Type B pancreatic cell (in vitro differentiated cells): ENCODE measurements around the gene DDX39B. TPM values are rescaled to one million over a fixed set of nuclear protein-coding genes. Genes with fewer than 3 reads are reported as not detected.
"Not testable (repeated sequence)": the region's sequence is repeated elsewhere in the genome, so short reads cannot be mapped to it uniquely, and the experiment has no call there.

Source experiments
- DNase-seq: peaks from one replicate; pipeline ENCODE4 v3.0.0; 2021; ENCODE audit warnings: mixed read lengths; ENCODE audit not compliant: unreplicated experiment; ENCODE audit errors: extremely low spot score
- H3K27ac Mint-ChIP-seq: 2 replicates; pipeline ENCODE4 v1.8.0; 2021; ENCODE audit warnings: mild to moderate bottlenecking, mixed read lengths
- H3K27me3 Mint-ChIP-seq: 2 replicates; pipeline ENCODE4 v1.8.0; 2021; ENCODE audit warnings: mixed read lengths
- H3K36me3 Mint-ChIP-seq: 2 replicates; pipeline ENCODE4 v1.8.0; 2021; ENCODE audit warnings: mixed read lengths
- H3K4me1 Mint-ChIP-seq: one replicate; pipeline ENCODE4 v1.8.0; 2021; ENCODE audit warnings: mixed read lengths; ENCODE audit not compliant: unreplicated experiment
- H3K4me3 Mint-ChIP-seq: 2 replicates; pipeline ENCODE4 v1.8.0; 2021; ENCODE audit warnings: mild to moderate bottlenecking, mixed read lengths
- H3K9me3 Mint-ChIP-seq: 2 replicates; pipeline ENCODE4 v1.8.0; 2021; ENCODE audit warnings: mixed read lengths
- CTCF ChIP-seq: fragments of 200-600 bp; sonication (generic); conservative IDR thresholded peaks from 2 replicates; pipeline ENCODE4 v1.5.0; 2021; ENCODE audit warnings: antibody characterized with exemption, mild to moderate bottlenecking
- total RNA-seq: library from RNA; stranded (reverse); gene quantifications from 2 replicates; pipeline ENCODE4 v1.2.1, GENCODE V29; 2021; ENCODE audit warnings: low replicate concordance

Gene DDX39B
- total RNA-seq, 1 donor from 2014 or later, result 636 TPM

GRCh38 chr6:31502586-31502985 is 39.2 kb downstream of the DDX39B start:
- peaks cover 84% of the 10 kb centered on the region for H3K27me3 Mint-ChIP-seq
- H3K9me3 Mint-ChIP-seq, result no peaks in the 10 kb centered on the region
- TF ChIP-seq CTCF, result no peak
- no peak for DNase-seq
- H3K27ac Mint-ChIP-seq, result no peak overlapping the region
- peaks cover 7% of the 10 kb centered on the region for H3K4me1 Mint-ChIP-seq
- H3K4me3 Mint-ChIP-seq, result no peak overlapping the region
- no peaks in the 10 kb centered on the region for H3K36me3 Mint-ChIP-seq

DNA sequence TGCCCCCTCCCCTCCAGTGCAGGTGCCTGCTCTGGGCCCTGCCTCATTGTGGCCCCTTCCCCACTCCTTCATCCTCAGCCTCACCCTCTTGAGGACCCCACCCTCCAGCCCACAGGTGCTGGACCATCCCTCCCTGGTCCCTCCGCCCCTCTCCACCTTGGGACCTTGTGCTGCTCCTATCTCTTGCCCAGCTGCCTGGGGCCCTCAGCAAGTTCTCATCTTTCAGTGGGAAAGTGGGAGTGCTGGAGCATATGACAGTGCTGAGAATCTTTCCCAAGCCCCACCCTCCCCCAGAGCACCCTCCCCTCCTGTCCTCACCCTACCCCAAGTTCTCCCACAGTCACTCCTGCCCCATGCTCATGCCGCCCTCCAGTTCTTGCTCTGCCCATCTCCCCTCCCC is 42.2 kb downstream of the DDX39B start:
- Mint-ChIP-seq H3K4me1 (peaks cover 15% of the 10 kb centered on the region), H3K27me3 (peaks cover 88% of the 10 kb centered on the region)
- not testable (repeated sequence) for H3K4me3 Mint-ChIP-seq, H3K9me3 Mint-ChIP-seq, H3K27ac Mint-ChIP-seq, H3K36me3 Mint-ChIP-seq, DNase-seq

DNA sequence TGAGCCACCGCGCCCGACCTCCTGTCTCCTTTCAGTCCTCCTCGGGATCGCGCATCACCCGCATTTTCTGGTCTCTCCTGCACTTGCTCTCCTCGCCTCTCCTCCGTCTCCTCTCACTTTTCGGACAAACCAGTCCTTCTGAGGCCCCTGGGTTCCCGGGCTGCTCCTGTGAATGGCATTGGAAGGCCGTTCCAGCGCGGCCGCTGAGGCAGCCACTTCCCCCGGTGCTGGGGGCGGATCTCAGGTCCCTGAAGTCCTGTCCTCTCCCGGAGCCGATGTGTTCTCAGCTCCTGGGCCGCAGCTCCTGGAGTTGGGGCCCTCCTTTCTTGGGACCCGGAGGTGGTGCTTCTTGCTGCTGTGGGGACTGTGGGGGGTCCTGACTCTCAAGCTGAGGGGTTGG is 43.1 kb downstream of the DDX39B start:
- no peak for DNase-seq
- Mint-ChIP-seq H3K27ac (no peak overlapping the region), H3K4me1 (peaks cover 16% of the 10 kb centered on the region), H3K4me3 (peak overlapping the region; percentile 85), H3K27me3 (peaks cover 95% of the 10 kb centered on the region), H3K9me3 (no peaks in the 10 kb centered on the region), H3K36me3 (no peaks in the 10 kb centered on the region)
- no peak for TF ChIP-seq CTCF

DNA sequence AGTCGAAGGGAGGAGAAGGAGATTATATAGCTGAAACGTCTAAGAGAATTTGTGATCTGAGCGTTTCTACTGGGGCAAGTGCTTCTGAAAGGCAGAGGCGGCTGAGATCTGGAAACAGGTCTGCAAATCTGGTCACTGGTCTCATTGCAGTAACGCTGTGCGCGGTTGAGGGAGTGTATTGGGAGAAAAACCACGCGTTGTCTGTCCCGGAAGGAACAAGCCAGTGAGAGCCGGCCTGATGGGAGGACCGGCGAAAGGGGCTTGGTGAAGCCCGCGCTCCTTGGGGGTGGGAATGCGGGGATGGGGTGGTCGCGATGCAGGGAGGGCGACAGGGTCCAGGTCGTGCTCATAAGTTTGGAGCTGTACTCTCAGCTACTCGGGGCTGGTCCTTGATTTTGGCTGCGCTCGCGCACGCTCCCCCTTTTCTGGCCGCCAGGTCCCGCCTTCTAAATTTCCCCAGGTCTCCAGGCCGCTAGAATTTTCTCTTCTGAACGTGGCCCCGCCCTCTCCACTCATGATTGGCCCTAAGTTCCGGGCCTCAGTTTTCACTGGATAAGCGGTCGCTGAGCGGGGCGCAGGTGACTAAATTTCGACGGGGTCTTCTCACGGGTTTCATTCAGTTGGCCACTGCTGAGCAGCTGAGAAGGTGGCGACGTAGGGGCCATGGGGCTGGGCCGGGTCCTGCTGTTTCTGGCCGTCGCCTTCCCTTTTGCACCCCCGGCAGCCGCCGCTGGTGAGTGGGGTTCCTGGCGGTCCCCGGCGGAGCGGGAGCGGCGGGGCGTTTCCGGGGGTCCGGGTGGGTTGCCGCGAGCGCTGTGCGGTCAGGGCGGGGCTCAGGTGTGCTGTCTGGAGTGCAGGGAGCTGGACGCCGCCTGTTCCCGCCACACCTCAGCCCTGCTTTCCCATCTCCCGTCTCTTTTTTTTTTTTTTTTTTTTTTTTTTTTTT is 44.0 kb downstream of the DDX39B start, which contains the start of gene MICB:
Gene MICB (plus strand): TSS at position 615 of the 946 bp plus-strand sequence. CDS start 49 bp downstream, at position 664.
- Mint-ChIP-seq H3K9me3 (no peaks in the 10 kb centered on the region), H3K4me1 (peaks cover 19% of the 10 kb centered on the region), H3K4me3 (peak within 1 kb of the TSS; percentile 87), H3K27me3 (peaks cover 93% of the 10 kb centered on the region), H3K27ac (peak within 1 kb of the TSS; percentile 30), H3K36me3 (no peaks in the 10 kb centered on the region)
- peak; percentile 21 for TF ChIP-seq CTCF
- DNase-seq, result no peak

GRCh38 chr6:31496826-31497225 is 45.0 kb downstream of the DDX39B start:
- peak overlapping the region; percentile 87 for H3K4me3 Mint-ChIP-seq
- H3K36me3 Mint-ChIP-seq, DNase-seq, H3K27ac Mint-ChIP-seq, H3K9me3 Mint-ChIP-seq: not testable (repeated sequence)
- H3K27me3 Mint-ChIP-seq, result peaks cover 89% of the 10 kb centered on the region
- peaks cover 23% of the 10 kb centered on the region for H3K4me1 Mint-ChIP-seq

DNA sequence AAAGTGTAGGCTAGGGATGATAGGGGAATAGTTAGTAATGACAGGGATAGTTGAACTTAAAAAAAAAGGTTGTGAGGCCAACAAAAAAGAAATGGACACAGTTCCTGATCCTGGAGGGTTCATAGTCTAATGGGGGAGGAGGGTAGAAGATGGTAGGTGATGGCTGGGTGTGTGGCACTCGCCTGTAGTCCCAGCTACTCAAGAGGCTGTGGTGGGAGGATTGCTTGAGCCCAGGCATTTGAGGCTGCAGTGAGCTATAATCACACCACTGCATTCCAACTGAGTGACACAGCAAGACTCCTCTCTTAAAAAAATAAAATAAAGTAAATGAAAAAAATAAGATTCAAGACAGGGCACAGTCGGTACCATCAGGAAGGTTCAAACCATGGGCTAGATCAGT is 46.2 kb downstream of the DDX39B start:
- Mint-ChIP-seq H3K4me1 (peaks cover 24% of the 10 kb centered on the region), H3K27me3 (peaks cover 83% of the 10 kb centered on the region), H3K4me3 (peak overlapping the region; percentile 62)

More for the DNA sequence above, 46.2 kb downstream of the DDX39B start:
- no peak overlapping the region for H3K27ac Mint-ChIP-seq
- no peak for TF ChIP-seq CTCF
- no peaks in the 10 kb centered on the region for H3K9me3 Mint-ChIP-seq
- no peak for DNase-seq
- no peaks in the 10 kb centered on the region for H3K36me3 Mint-ChIP-seq
